HG03196 (cell line): ENCODE results near the gene CBLC.

ENCODE experiments used
- ATAC-seq: cut with Tn5 transposase; IDR thresholded peaks from one replicate; pipeline ENCODE4 v1.9.1; 2021; ENCODE audit not compliant: unreplicated experiment

CBLC gene

GRCh38 chr19:44795398-44795987, 17.8 kb downstream of the CBLC start:
- no peak for ATAC-seq

- ATAC-seq: no peak
These were observed 19.0 kb downstream of the CBLC start for GRCh38 chr19:44796701-44797115.

- no peak for ATAC-seq
These were observed 22.1 kb downstream of the CBLC start for GRCh38 chr19:44799627-44800346.

- no peak for ATAC-seq
These were observed 22.8 kb downstream of the CBLC start for GRCh38 chr19:44800461-44800860.

- no peak for ATAC-seq
These were observed 26.0 kb downstream of the CBLC start for GRCh38 chr19:44803442-44804428.

- ATAC-seq: no peak
These were observed 28.6 kb downstream of the CBLC start for GRCh38 chr19:44806291-44806690.

- ATAC-seq: no peak
These were observed 29.5 kb downstream of the CBLC start for GRCh38 chr19:44807162-44807561.

- no peak for ATAC-seq
These were observed 30.2 kb downstream of the CBLC start for GRCh38 chr19:44807652-44808462.

GRCh38 chr19:44808463-44809371, 31.0 kb downstream of the CBLC start, which contains the start of gene BCAM:
TSS of gene BCAM (plus strand) at chr19:44809103. CDS start at chr19:44809125, 22 bp downstream.
- no peak for ATAC-seq

GRCh38 chr19:44809577-44810233, 32.0 kb downstream of the CBLC start:
- no peak for ATAC-seq

- ATAC-seq: no peak
These were observed 32.8 kb downstream of the CBLC start for GRCh38 chr19:44810234-44811121.

- no peak for ATAC-seq
These were observed 33.4 kb downstream of the CBLC start for GRCh38 chr19:44811122-44811419.

- ATAC-seq: no peak
These were observed 34.5 kb downstream of the CBLC start for GRCh38 chr19:44812142-44812718.

- ATAC-seq: no peak
These were observed 35.6 kb downstream of the CBLC start for GRCh38 chr19:44813070-44813840.

- no peak for ATAC-seq
These were observed 36.3 kb downstream of the CBLC start for GRCh38 chr19:44813841-44814470.

- ATAC-seq: no peak
These were observed 36.8 kb downstream of the CBLC start for GRCh38 chr19:44814517-44814916.

GRCh38 chr19:44816301-44816700, 38.6 kb downstream of the CBLC start:
- no peak for ATAC-seq
